Raji (cell line): Measurements from ENCODE around the gene THRB.

Experiments used
- POLR2A ChIP-seq: IDR thresholded peaks from 2 replicates; pipeline ENCODE4 v1.6.1; 2011; ENCODE audit warnings: low read depth, low read length, control low read depth; ENCODE audit not compliant: insufficient read depth

THRB gene

DNA sequence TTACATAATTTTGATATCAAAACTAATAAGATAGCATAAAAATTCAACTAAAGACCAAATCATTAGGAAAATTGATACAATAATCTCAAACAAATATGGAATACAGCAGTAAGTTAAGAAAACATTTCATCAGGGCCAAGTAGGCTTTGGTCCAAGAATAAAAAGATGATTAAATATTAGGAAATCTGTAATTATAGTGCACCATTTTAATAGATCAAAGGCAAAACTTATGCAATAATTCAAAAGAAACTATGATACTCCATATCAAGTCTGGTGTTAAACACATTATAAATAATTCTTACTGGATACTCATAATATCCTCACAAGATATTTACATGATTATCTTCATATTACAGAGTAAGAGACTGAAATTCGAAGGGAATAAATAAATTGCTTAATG is 51.2 kb downstream of the THRB start:
- no peak for TF ChIP-seq POLR2A

- no peak for TF ChIP-seq POLR2A
Observed at GRCh38 chr3:24440760-24441464, 53.7 kb downstream of the THRB start.

GRCh38 chr3:24439021-24439420 is 55.6 kb downstream of the THRB start:
- no peak for TF ChIP-seq POLR2A

DNA sequence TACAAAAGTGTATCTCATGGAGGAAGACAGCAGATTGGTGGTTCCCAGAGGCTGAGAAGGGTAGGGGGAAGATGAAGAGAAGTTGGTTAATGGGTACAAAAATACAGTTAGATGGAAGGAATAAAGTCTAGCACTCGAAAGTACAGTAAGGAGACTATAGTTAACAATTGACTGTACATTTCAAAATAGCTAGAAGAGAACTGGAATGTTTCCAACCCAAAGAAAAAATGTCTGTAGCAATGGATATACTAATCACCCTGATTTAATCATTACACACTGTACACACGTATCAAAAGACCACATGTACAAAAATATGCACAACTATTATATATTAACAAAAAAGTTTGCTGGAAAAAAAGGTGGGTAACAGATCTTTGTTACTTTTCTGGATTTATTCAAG is 57.3 kb downstream of the THRB start:
- TF ChIP-seq POLR2A: no peak

- no peak for TF ChIP-seq POLR2A
Observed at GRCh38 chr3:24435584-24435983, 59.1 kb downstream of the THRB start.

DNA sequence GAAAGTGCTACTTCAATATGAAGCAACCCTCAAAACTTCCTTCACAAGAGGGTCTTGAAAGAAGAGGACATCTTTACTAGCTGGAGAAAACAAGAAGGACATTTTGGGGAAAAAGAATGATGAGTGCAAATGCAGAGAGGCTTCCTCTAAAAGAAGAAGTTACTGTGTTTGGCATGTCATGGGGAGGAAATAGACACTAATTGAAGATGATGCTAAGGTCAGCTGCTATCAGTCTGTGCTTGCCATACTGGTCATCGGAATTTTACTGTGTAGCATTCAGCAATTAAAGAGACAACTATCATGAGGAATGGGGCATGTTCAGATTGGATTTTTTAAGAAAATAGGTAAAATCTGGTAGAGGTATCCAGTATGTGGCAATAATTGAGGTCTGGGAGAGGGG is 60.0 kb downstream of the THRB start:
- no peak for TF ChIP-seq POLR2A

- no peak for TF ChIP-seq POLR2A
Observed at GRCh38 chr3:24433838-24434591, 60.6 kb downstream of the THRB start.

DNA sequence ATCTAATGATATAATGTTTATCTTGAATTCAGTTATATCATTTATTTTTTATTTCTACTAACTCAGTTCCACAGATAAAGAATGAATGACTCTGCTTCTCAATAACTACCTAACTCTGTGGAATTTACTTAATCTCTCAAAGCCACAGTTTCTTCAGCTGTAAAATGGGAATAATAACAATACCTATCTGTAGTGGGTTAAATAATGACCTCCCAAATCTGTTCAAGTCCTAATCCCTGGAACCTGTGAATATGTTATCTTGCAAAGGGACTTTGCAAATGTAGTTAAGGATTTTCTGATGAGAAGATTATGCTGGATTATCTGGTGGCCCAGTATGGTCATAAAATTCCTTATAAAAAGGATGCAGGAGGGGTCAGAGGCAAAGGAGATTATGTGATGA is 61.7 kb downstream of the THRB start:
- no peak for TF ChIP-seq POLR2A

DNA sequence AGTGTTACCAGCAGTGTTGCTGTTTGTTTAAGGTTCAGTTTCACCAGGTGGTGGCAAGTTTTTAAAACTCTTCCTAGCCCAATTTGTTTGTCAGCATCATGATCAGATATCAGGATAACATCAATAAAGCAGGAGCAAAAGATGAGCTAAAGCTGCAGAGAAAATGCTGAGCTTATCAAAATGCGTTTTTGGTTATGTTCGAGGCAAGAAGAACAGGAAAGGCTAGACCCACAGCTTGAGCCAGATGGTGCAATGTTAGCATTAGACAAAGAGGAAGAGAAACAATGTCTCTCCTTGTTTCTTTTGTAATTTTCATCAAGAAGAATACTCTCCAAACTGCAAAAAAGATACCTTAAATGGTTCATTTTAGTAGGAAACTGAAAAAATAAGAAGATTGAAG is 66.2 kb downstream of the THRB start:
- TF ChIP-seq POLR2A: no peak

GRCh38 chr3:24426896-24427295 is 67.8 kb downstream of the THRB start:
- no peak for TF ChIP-seq POLR2A

DNA sequence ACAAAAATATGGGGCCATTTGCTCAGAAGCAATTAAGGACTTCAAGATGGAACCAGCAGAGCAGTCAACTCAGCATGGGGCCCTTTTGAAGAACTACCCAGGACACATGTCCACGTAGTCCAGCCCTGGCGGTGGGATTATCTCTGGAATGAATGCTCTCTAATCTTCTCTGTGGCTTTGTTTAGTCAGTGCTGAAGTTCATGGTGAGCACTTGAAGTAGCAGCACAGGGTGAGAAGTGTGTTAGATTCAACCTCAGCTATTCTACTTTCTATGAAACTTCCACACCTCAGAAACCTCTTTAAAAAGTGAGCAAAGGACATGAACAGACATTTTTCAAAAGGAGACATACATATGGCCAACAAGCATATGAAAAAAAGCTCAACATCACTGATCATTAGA is 74.4 kb downstream of the THRB start:
- TF ChIP-seq POLR2A: no peak

- no peak for TF ChIP-seq POLR2A
Observed at GRCh38 chr3:24419067-24419791, 75.4 kb downstream of the THRB start.

GRCh38 chr3:24417730-24418129 is 76.9 kb downstream of the THRB start:
- no peak for TF ChIP-seq POLR2A

DNA sequence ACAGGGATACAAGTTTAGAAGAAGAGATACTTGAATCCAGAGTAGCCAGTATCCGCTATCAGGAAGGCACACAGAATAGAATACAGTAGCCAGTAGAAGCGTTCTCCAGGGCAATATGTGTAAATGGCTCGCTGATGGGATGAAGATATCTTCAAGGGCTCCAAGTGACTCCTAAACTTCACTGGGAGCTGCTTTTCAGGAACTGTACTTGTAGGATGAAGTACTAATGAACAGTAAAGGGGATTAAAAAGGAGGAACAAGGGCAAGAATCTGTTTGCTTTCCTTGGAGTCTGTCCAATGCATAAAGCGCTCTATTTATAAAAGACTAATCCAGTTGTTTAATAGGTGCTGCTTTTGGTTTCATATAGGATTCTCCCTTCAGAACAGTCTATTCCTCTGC is 78.4 kb downstream of the THRB start:
- TF ChIP-seq POLR2A: no peak

GRCh38 chr3:24415824-24416223 is 78.8 kb downstream of the THRB start:
- no peak for TF ChIP-seq POLR2A

GRCh38 chr3:24410860-24411259 is 83.8 kb downstream of the THRB start:
- no peak for TF ChIP-seq POLR2A
